Uterus (tissue), 4 donors: ENCODE measurements around the gene CST5. TPM values are rescaled to one million over a fixed set of nuclear protein-coding genes. Genes with fewer than 3 reads are reported as not detected.
"Not testable (repeated sequence)": the region's sequence is repeated elsewhere in the genome, so short reads cannot be mapped to it uniquely, and the experiment has no call there.

ENCODE experiments used
- DNase-seq, 2 donors: peaks; one replicate each; pipeline ENCODE4 v3.0.0-alpha.2; 2019 to 2020
- H3K27ac ChIP-seq, 2 donors: fragments of 200-600 bp; sonication (generic); 1 replicate in 1 of 2; 2 replicates in 1 of 2; pipeline ENCODE4 v1.5.1; 2016 to 2018
- H3K27me3 ChIP-seq, 2 donors: fragments of 200-600 bp; sonication (generic); one replicate each; pipeline ENCODE4 v1.5.1; 2018 to 2019; ENCODE audit warnings: control low read depth in 1 of 2
- H3K36me3 ChIP-seq, 2 donors: fragments of 200-600 bp; sonication (generic); one replicate each; pipeline ENCODE4 v1.5.1; 2019; ENCODE audit warnings: control low read depth in 1 of 2
- H3K4me1 ChIP-seq, 2 donors: fragments of 200-600 bp; sonication (generic); one replicate each; pipeline ENCODE4 v1.5.1; 2018 to 2019; ENCODE audit warnings: control low read depth in 1 of 2
- H3K4me3 ChIP-seq, 2 donors: fragments of 200-600 bp; sonication (generic); 1 replicate in 1 of 2; 2 replicates in 1 of 2; pipeline ENCODE4 v1.5.1; 2018 to 2019; ENCODE audit warnings: mild to moderate bottlenecking in 1 of 2
- H3K9me3 ChIP-seq, 2 donors: fragments of 200-600 bp; sonication (generic); one replicate each; pipeline ENCODE4 v1.5.1; 2019; ENCODE audit warnings: control low read depth in 1 of 2
- CTCF ChIP-seq, 4 experiments: fragments of 200-600 bp in 2 of 4; fragments of 450-650 bp in 2 of 4; sonication (generic) in 2 of 4; IDR thresholded peaks; one replicate each; pipeline ENCODE4 v1.5.1; 2016 to 2019; ENCODE audit warnings: antibody characterized with exemption in 4 of 4, mild to moderate bottlenecking in 2 of 4, moderate library complexity in 1 of 4
- POLR2A ChIP-seq, 2 donors: fragments of 450-650 bp; IDR thresholded peaks; one replicate each; pipeline ENCODE4 v1.6.1; 2016; ENCODE audit warnings: antibody characterized with exemption in 2 of 2, mild to moderate bottlenecking in 1 of 2, moderate library complexity in 1 of 2
- intact Hi-C: fragments of 100-400 bp; cut with DNase I; formaldehyde crosslinking; loops from one replicate; pipeline ENCODE4 v1.15.1; 2023; ENCODE audit warnings: low total_unique reads
- total RNA-seq, 4 donors: library from RNA; depleted of rRNA in 3 of 4; stranded (reverse); fragments of >200 nt in 3 of 4; gene quantifications; one replicate each; pipeline versions ENCODE4 v1.1.0 to v1.2.4, GENCODE V29; 2014 to 2023
- donor health status: DM: yes; HTN: yes; CAD: no.

CST5 gene
- total RNA-seq, 4 donors from 2014 or later, result not detected

GRCh38 chr20:23915844-23916243 lies 36.3 kb upstream of the CST5 start:
- TF ChIP-seq POLR2A (IDR thresholded peaks at IDR 0.05), result no peak
- Histone ChIP-seq H3K27ac (no peak overlapping the region), H3K4me3 (no peak overlapping the region), H3K36me3 (no peaks in the 10 kb centered on the region), H3K4me1 (no peaks in the 10 kb centered on the region), H3K27me3 (no peaks in the 10 kb centered on the region), H3K9me3 (no peaks in the 10 kb centered on the region)
- intact Hi-C loops, result no loop called here
- DNase-seq, result no peak

GRCh38 chr20:23914469-23914868 lies 34.9 kb upstream of the CST5 start:
- H3K9me3 ChIP-seq, H3K27ac ChIP-seq, H3K4me1 ChIP-seq, intact Hi-C loops, H3K36me3 ChIP-seq, H3K27me3 ChIP-seq, H3K4me3 ChIP-seq, DNase-seq: not testable (repeated sequence)

GRCh38 chr20:23910210-23910609 lies 30.7 kb upstream of the CST5 start:
- H3K27me3 ChIP-seq, result no peaks in the 10 kb centered on the region
- intact Hi-C loops, result no loop called here
- no peak overlapping the region for H3K27ac ChIP-seq
- no peaks in the 10 kb centered on the region for H3K36me3 ChIP-seq
- TF ChIP-seq CTCF (IDR thresholded peaks at IDR 0.05), result no peak
- no peak for TF ChIP-seq POLR2A (IDR thresholded peaks at IDR 0.05)
- no peaks in the 10 kb centered on the region for H3K9me3 ChIP-seq
- no peak for DNase-seq
- no peaks in the 10 kb centered on the region for H3K4me1 ChIP-seq
- no peak overlapping the region for H3K4me3 ChIP-seq

DNA sequence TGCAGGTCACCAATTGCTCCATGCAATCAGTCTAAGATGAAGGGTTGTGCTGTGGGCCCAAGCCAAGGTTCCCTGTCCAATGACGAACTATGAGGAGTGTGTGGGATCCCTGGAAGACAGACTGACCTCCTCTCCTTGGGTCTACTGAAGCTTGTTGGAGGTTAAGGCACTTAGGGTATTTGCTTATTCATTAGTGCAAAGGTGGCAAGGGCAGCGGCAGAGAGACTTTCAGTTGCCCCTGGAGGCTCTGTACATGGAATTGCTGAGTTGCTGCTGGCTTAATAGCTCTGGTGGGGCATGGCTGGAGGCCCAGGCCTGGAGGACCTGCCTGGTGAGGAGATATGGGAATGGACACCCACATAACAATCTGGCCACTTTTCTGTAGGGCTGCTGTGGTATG lies 29.8 kb upstream of the CST5 start:
- TF ChIP-seq CTCF (IDR thresholded peaks at IDR 0.05) (no peak), POLR2A (IDR thresholded peaks at IDR 0.05) (no peak)
- Histone ChIP-seq H3K36me3 (no peaks in the 10 kb centered on the region), H3K4me1 (no peaks in the 10 kb centered on the region), H3K4me3 (no peak overlapping the region), H3K27ac (no peak overlapping the region), H3K9me3 (no peaks in the 10 kb centered on the region), H3K27me3 (no peaks in the 10 kb centered on the region)
- intact Hi-C loops, result no loop called here
- no peak for DNase-seq

DNA sequence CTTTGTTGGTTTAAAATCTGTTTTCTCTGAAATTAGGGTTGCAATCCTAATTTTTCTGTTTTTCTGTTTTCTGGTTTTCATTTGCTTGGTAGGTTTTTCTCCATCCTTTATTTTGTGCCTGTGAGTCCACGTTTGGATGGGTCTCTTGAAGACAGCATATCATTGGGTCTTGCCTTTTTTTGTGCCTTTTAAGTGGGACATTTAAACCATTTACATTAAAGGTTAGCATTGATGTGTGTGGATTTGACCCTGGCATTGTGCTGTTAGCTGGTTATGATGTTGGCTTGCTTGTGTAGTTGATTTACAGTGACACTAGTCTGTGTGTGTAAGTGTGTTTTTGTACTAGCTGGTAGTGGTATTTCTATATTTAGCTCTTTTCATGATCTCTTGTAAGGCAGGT lies 28.0 kb upstream of the CST5 start:
- Histone ChIP-seq H3K4me1 (no peaks in the 10 kb centered on the region), H3K9me3 (no peaks in the 10 kb centered on the region), H3K4me3 (no peak overlapping the region), H3K27ac (no peak overlapping the region), H3K36me3 (no peaks in the 10 kb centered on the region), H3K27me3 (no peaks in the 10 kb centered on the region)
- intact Hi-C loops, result no loop called here
- TF ChIP-seq POLR2A (IDR thresholded peaks at IDR 0.05) (no peak), CTCF (IDR thresholded peaks at IDR 0.05) (no peak)
- DNase-seq, result no peak

DNA sequence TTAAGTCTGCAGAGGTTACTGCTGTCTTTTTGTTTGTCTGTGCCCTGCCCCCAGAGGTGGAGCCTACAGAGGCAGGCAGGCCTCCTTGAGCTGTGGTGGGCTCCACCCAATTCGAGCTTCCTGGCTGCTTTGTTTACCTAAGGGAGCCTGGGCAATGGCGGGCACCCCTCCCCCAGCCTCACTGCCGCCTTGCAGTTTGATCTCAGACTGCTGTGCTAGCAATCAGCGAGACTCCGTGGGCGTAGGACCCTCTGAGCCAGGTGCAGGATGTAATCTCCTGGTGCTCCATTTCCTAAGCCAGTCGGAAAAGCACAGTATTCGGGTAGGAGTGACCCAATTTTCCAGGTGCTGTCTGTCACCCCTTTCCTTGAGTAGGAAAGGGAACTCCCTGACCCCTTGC lies 22.8 kb upstream of the CST5 start:
- DNase-seq, H3K9me3 ChIP-seq, H3K36me3 ChIP-seq, H3K27me3 ChIP-seq, H3K4me3 ChIP-seq, intact Hi-C loops, H3K27ac ChIP-seq, H3K4me1 ChIP-seq: not testable (repeated sequence)

GRCh38 chr20:23890867-23891266 lies 11.3 kb upstream of the CST5 start:
- intact Hi-C loops, result not testable (repeated sequence)

More at GRCh38 chr20:23890867-23891266, 11.3 kb upstream of the CST5 start:
- not testable (repeated sequence) for H3K27me3 ChIP-seq, H3K27ac ChIP-seq, H3K36me3 ChIP-seq, H3K4me1 ChIP-seq, H3K4me3 ChIP-seq, H3K9me3 ChIP-seq, DNase-seq
